Lower lobe of right lung (tissue), 2 donors: Measurements from ENCODE around the gene ZNF500. TPM values are rescaled to one million over a fixed set of nuclear protein-coding genes. Genes with fewer than 3 reads are reported as not detected.

Experiments
- ATAC-seq, 2 donors: fragments of 200-7000 bp; cut with Tn5 transposase; one replicate each; pipeline ENCODE4 v1.9.1; 2020 to 2022; ENCODE audit warnings: mild to moderate bottlenecking in 2 of 2, moderate library complexity in 2 of 2
- DNase-seq: peaks from one replicate; pipeline ENCODE4 v3.0.0-alpha.2; 2020
- H3K27ac ChIP-seq: fragments of 200-600 bp; one replicate; pipeline ENCODE4 v1.8.0; 2022
- H3K27me3 ChIP-seq: fragments of 200-600 bp; one replicate; pipeline ENCODE4 v1.8.0; 2022; ENCODE audit warnings: low read depth
- H3K36me3 ChIP-seq: fragments of 200-600 bp; one replicate; pipeline ENCODE4 v1.8.0; 2022; ENCODE audit warnings: mild to moderate bottlenecking
- H3K4me1 ChIP-seq: fragments of 200-600 bp; one replicate; pipeline ENCODE4 v1.8.0; 2022
- H3K4me3 ChIP-seq: fragments of 200-600 bp; one replicate; pipeline ENCODE4 v1.8.0; 2022; ENCODE audit warnings: mild to moderate bottlenecking
- H3K9me3 ChIP-seq: fragments of 200-600 bp; one replicate; pipeline ENCODE4 v1.8.0; 2022
- intact Hi-C: fragments of 100-400 bp; cut with DNase I; formaldehyde crosslinking; loops from one replicate; pipeline ENCODE4 v1.11.0; 2022
- total RNA-seq: library from RNA; stranded (reverse); fragmentation: NEBNext Ultra II Directional; extraction: Animal tissue kit (Norgen Biotek cat#: 25700); gene quantifications from one replicate; pipeline ENCODE4 v1.2.1, GENCODE V29; 2021
- TF ChIP-seq, protein P1 (sequence below): fragments of 200-600 bp; IDR thresholded peaks from one replicate; pipeline ENCODE4 v1.8.0; 2022; ENCODE audit warnings: antibody characterized with exemption, mild to moderate bottlenecking
- donor health status: DM: no; HTN: yes; CAD: no; lungs with severe emphysema.

ZNF500 gene
- total RNA-seq, 1 donor from 2014 or later = 13.4 TPM

DNA sequence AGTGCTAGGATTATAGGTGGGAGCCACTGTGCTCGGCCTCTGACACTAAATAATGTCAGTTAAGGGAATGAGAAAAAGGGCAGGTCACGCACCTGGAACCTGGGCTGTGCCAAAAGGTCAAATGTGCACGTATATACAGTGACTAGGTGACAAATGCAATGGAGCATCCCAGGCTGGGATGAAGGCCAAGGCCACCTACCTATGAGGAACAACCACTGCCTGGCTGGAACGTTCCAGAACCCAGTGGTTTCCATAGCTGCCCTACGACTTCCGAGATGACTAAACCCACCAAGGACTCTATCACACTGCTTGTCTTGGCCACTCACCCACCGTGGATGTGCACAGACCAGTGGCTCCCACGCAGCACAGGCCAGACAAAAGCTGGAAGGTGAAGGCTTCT lies 16.1 kb downstream of the ZNF500 start:
- ATAC-seq (no peak), DNase-seq (no peak)
- H3K27ac ChIP-seq = no peak overlapping the region
- H3K4me3 ChIP-seq = no peak overlapping the region
- H3K36me3 ChIP-seq = peaks cover 69% of the 10 kb centered on the region
- H3K4me1 ChIP-seq = no peaks in the 10 kb centered on the region
- TF ChIP-seq, protein P1, sequence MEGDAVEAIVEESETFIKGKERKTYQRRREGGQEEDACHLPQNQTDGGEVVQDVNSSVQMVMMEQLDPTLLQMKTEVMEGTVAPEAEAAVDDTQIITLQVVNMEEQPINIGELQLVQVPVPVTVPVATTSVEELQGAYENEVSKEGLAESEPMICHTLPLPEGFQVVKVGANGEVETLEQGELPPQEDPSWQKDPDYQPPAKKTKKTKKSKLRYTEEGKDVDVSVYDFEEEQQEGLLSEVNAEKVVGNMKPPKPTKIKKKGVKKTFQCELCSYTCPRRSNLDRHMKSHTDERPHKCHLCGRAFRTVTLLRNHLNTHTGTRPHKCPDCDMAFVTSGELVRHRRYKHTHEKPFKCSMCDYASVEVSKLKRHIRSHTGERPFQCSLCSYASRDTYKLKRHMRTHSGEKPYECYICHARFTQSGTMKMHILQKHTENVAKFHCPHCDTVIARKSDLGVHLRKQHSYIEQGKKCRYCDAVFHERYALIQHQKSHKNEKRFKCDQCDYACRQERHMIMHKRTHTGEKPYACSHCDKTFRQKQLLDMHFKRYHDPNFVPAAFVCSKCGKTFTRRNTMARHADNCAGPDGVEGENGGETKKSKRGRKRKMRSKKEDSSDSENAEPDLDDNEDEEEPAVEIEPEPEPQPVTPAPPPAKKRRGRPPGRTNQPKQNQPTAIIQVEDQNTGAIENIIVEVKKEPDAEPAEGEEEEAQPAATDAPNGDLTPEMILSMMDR = no peak
- no peaks in the 10 kb centered on the region for H3K9me3 ChIP-seq
- intact Hi-C loops = no loop called here
- H3K27me3 ChIP-seq = no peaks in the 10 kb centered on the region

DNA sequence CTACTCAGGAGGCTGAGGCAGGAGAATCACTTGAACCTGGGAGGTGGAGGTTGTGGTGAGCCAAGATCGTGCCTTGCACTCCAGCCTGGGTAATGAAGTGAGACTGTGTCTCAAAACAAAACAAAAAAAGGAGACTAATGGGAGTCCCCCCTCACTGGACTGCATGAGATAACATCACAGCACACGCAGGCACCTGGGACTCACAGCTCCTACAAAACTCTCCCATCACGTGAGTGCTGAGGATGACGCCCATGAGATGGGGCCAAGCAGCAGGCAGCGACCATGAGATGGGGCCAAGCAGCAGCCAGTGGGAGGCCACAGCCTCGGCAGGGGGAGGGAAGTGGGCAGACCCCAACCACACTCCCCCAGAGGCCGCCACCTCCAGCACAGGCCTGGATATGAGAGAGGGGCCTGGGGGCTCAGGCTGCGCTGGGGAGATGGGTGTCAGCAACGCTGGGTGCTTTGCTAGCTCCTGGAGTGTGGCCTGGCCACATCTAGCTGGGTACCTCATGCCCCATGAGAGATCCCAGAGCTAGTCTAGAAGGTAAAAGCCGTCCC lies 17.2 kb downstream of the ZNF500 start:
- TF ChIP-seq, protein P1 = no peak
- ATAC-seq (no peak), DNase-seq (no peak)
- H3K27me3 ChIP-seq = no peaks in the 10 kb centered on the region
- peaks cover 58% of the 10 kb centered on the region for H3K36me3 ChIP-seq
- intact Hi-C loops = no loop called here
- no peaks in the 10 kb centered on the region for H3K9me3 ChIP-seq
- H3K4me1 ChIP-seq = no peaks in the 10 kb centered on the region
- H3K4me3 ChIP-seq = no peak overlapping the region
- no peak overlapping the region for H3K27ac ChIP-seq

DNA sequence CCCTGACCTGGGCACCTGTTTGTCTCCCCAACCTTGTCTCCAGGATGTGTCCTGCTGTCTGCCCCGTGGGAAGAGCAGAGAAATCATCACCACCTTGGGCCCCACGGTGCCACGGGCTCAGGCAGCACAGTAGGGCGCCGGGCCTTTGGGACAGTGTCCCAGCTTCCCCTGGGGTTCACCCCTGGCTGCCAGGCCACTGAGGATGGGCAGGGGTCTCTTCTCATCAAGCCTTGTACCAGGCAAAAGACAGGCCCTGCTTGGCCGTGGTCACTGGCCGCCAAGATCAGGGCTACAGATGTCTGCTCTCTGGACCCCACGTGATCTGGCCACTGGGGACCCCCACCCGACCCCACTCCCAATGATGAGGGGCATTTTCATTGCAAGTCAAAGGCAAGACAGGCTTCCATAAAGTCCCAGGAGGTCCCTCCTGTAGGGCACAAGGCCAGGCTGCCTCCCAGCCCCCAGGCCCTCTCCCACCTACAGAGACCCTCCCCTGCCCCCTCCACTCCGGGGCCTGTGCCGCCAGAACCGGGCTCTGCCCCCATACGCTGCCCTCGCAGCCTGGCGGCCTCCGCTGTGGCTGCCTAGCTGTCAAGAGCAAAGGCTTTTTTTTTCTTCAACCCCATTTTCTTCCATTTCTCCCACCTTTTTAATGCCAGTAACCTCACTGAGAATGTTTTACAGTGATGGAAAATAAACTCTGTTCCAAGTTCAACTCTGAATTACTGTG lies 18.1 kb downstream of the ZNF500 start:
- no peak overlapping the region for H3K27ac ChIP-seq
- no peak overlapping the region for H3K4me3 ChIP-seq
- H3K4me1 ChIP-seq = no peaks in the 10 kb centered on the region
- intact Hi-C loops = no loop called here
- DNase-seq (no peak), ATAC-seq (no peak)
- no peaks in the 10 kb centered on the region for H3K9me3 ChIP-seq
- TF ChIP-seq, protein P1 = no peak
- H3K27me3 ChIP-seq = no peaks in the 10 kb centered on the region
- peaks cover 49% of the 10 kb centered on the region for H3K36me3 ChIP-seq

DNA sequence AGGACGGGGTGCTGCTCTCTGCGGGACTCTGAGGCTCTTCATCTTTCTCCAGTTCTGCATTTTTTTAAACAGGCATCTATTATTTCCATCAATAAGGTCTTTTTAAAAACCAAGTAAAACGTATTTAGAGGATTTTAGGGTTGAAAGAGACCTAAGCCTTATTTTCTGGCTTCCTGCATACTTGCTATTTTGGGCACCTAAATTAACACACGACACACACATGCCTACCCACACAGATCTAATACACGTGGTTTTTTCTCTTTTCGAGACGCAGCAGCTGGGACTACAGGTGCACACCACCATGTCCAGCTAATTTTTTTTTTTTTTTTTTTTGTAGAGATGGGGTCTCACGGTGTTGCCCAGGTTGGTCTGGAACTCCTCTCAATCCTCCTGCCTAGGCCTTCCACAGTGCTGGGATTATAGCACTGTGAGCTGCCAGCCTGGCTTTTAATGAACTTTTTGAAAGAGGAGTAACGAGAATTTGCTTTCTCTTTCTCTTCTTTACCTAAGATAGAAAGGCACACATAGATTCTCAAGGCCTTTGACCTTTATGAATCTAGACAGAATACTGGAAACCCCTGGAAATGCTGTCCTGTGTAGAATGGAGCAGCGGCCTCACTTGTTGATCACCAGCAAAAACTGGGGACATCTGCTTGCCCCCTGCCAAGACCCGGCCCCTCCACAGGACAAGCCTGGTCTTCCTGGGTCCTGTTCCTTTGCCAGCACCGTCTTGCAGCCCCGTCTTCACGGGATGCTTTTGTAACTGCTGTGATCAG lies 18.9 kb downstream of the ZNF500 start:
- Histone ChIP-seq H3K4me3 (no peak overlapping the region), H3K27me3 (no peaks in the 10 kb centered on the region), H3K9me3 (no peaks in the 10 kb centered on the region), H3K4me1 (peaks cover 6% of the 10 kb centered on the region), H3K27ac (no peak overlapping the region), H3K36me3 (peaks cover 41% of the 10 kb centered on the region)
- DNase-seq (no peak), ATAC-seq (no peak)
- intact Hi-C loops = no loop called here
- TF ChIP-seq, protein P1 = no peak

DNA sequence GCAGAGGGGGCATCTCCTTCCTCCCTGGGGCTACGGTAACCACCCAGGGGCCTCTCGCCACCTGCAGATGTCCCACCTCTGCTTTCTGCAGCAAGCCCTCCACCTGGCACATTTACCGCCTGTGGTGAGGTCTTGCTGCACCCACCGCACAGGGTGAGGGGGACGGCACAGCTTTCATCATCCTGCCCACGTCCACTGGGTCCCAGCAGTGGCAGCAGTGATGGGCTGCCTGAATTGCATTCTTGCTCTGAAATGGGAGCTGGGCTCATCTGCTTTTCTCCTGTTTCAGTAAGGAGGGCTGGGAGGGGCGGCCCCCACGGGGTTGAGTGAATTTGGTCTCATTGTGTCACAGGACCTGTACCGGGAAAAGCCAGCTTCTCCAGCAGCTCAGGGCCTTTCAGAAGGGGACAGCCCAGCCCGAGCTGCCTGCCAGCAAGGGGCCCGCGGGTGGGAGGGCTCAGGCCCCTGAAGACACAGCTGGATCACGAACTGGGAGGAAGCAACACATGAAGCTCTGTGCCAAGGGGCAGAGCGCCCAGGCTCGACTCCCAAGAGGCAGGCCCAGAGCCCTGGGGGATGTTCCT lies 19.9 kb downstream of the ZNF500 start:
- DNase-seq = no peak
- no peak overlapping the region for H3K27ac ChIP-seq
- no peak for ATAC-seq

More for the DNA sequence above, 19.9 kb downstream of the ZNF500 start:
- intact Hi-C loops = no loop called here
- TF ChIP-seq, protein P1 = no peak
- Histone ChIP-seq H3K4me1 (peaks cover 9% of the 10 kb centered on the region), H3K9me3 (no peaks in the 10 kb centered on the region), H3K4me3 (no peak overlapping the region), H3K27me3 (no peaks in the 10 kb centered on the region), H3K36me3 (peaks cover 31% of the 10 kb centered on the region)
